ENCODE data around the gene TTYH1. TPM values are rescaled to one million over a fixed set of nuclear protein-coding genes. Genes with fewer than 3 reads are reported as not detected.

Gene TTYH1
- total RNA-seq, 1 donor from 2014 or later = not detected

DNA sequence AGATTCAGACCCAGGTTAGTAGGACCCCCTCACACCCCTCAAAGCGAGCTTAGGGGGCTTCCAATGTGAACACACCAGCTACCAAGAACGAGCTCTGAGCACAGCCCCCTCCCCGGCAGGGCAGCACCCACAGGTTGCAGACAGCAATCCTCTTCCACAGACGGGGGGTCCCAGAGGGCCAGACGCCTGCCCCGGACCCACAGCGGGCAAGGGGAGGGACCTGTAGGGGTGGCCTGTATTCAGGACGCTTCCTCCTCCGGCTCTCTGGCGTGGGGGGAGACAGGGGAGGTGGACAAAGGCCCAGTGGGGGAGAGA lies 4.8 kb downstream of the TTYH1 start:
- no peak for DNase-seq (ENCODE audit: low read depth)
- Histone ChIP-seq H3K4me3 (ENCODE audit: low read depth, low read length) (no peak overlapping the region), H3K27me3 (ENCODE audit: control insufficient read depth, insufficient read depth, low read length) (peaks cover 60% of the 10 kb centered on the region), H3K36me3 (ENCODE audit: control insufficient read depth, insufficient read depth, low read length) (no peaks in the 10 kb centered on the region)
- TF ChIP-seq, protein P1, sequence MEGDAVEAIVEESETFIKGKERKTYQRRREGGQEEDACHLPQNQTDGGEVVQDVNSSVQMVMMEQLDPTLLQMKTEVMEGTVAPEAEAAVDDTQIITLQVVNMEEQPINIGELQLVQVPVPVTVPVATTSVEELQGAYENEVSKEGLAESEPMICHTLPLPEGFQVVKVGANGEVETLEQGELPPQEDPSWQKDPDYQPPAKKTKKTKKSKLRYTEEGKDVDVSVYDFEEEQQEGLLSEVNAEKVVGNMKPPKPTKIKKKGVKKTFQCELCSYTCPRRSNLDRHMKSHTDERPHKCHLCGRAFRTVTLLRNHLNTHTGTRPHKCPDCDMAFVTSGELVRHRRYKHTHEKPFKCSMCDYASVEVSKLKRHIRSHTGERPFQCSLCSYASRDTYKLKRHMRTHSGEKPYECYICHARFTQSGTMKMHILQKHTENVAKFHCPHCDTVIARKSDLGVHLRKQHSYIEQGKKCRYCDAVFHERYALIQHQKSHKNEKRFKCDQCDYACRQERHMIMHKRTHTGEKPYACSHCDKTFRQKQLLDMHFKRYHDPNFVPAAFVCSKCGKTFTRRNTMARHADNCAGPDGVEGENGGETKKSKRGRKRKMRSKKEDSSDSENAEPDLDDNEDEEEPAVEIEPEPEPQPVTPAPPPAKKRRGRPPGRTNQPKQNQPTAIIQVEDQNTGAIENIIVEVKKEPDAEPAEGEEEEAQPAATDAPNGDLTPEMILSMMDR (IDR thresholded peaks at IDR 0.05; ENCODE audit: insufficient read depth, low read length, poor library complexity, severe bottlenecking) = no peak

DNA sequence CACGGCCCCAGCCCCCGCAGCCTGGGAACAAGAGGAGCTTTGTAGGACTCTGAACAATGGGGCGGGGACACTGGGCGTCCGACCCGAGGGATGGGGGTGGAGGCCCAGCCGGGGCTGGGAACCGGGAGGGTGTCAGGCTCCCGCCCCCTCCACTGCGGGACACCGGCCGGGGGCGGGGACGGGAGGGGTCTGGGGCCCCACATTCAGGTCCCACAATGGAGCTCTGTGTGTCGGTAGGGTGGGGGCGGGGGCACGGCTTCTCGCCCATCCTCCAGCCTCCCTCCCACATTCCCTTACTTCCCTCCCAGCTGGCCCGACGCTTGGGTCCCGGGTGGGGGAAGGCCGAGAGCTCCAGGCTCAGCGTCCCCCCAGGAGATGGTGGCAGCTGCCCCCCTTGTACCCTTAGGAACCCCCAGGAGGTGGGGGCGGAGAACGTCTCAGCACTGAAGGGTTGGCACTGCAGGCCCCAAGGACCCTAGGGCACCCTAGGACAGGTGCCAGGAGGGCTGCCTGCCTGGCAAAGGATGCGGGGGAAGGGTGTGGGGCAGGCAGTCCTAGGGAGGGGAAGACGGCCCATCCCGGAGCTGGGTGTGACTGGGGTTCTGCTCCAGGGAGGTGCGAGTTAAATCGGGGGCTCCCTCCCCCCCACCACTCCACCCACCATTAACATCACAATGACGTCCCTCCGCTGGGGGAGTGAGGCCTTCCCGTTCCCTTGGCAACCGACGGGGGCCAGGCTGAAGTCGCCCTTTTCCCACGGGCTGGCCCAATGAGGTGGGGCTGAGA lies 5.3 kb downstream of the TTYH1 start:
- H3K4me3 ChIP-seq (ENCODE audit: low read depth, low read length) = no peak overlapping the region

DNA sequence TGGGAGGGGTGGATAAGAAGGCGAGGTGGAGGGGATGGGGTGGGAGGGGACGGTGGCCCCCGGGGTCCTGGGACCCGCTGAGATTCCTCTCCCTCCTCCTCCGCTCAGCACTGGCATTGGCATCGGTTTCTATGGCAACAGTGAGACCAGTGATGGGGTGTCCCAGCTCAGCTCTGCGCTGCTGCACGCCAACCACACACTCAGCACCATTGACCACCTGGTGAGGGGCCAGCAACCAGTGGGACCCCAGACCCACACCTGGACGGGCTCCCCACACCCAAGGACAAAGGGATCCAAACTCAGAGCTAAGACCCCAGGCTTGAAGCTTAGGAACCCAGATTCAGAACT lies 5.9 kb downstream of the TTYH1 start:
- TF ChIP-seq, protein P1 (IDR thresholded peaks at IDR 0.05; ENCODE audit: insufficient read depth, low read length, poor library complexity, severe bottlenecking) = no peak
- DNase-seq (ENCODE audit: low read depth) = no peak
- H3K4me3 ChIP-seq (ENCODE audit: low read depth, low read length) = no peak overlapping the region
- H3K27me3 ChIP-seq (ENCODE audit: control insufficient read depth, insufficient read depth, low read length) = peaks cover 51% of the 10 kb centered on the region
- H3K36me3 ChIP-seq (ENCODE audit: control insufficient read depth, insufficient read depth, low read length) = no peaks in the 10 kb centered on the region

More for the DNA sequence above, 5.3 kb downstream of the TTYH1 start:
- TF ChIP-seq, protein P1 (IDR thresholded peaks at IDR 0.05; ENCODE audit: insufficient read depth, low read length, poor library complexity, severe bottlenecking) = no peak
- H3K36me3 ChIP-seq (ENCODE audit: control insufficient read depth, insufficient read depth, low read length) = no peaks in the 10 kb centered on the region
- DNase-seq (ENCODE audit: low read depth) = no peak
- H3K27me3 ChIP-seq (ENCODE audit: control insufficient read depth, insufficient read depth, low read length) = peaks cover 57% of the 10 kb centered on the region

DNA sequence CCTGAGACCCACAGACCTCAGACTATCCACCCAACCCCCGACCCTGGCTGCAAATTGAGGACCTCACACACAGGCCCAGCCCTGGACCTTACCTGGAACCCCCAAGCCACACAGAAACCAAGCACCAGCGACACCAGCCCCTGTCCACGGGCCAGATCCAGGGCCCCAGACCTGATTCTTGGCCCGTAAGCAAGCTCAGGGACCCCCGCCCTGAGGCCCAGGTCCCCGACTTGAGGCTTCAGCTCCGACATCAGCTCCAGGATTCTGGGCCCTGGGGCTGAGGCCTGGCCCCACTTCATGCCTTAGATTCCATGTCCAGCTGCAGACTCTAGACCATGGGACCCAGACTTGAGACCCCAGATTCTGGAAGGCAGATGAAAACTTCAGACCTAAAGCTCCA lies 6.3 kb downstream of the TTYH1 start:
- H3K36me3 ChIP-seq (ENCODE audit: control insufficient read depth, insufficient read depth, low read length) = no peaks in the 10 kb centered on the region
- peaks cover 47% of the 10 kb centered on the region for H3K27me3 ChIP-seq (ENCODE audit: control insufficient read depth, insufficient read depth, low read length)
- no peak for DNase-seq (ENCODE audit: low read depth)
- H3K4me3 ChIP-seq (ENCODE audit: low read depth, low read length) = no peak overlapping the region
- TF ChIP-seq, protein P1 (IDR thresholded peaks at IDR 0.05; ENCODE audit: insufficient read depth, low read length, poor library complexity, severe bottlenecking) = no peak

DNA sequence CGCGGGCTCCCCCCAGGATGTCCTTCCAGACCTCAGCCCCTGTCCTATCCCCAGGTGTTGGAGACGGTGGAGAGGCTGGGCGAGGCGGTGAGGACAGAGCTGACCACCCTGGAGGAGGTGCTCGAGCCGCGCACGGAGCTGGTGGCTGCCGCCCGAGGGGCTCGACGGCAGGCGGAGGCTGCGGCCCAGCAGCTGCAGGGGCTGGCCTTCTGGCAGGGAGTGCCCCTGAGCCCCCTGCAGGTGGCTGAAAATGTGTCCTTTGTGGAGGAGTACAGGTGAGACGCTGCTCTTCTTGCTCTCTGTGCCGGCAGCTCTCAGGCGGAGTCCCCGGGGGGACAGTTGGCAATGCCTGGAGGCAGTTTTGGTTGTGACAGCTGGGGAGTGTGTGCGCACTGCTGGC lies 6.9 kb downstream of the TTYH1 start:
- H3K4me3 ChIP-seq (ENCODE audit: low read depth, low read length) = no peak overlapping the region
- H3K27me3 ChIP-seq (ENCODE audit: control insufficient read depth, insufficient read depth, low read length) = peaks cover 41% of the 10 kb centered on the region
- no peaks in the 10 kb centered on the region for H3K36me3 ChIP-seq (ENCODE audit: control insufficient read depth, insufficient read depth, low read length)
- TF ChIP-seq, protein P1 (IDR thresholded peaks at IDR 0.05; ENCODE audit: insufficient read depth, low read length, poor library complexity, severe bottlenecking) = no peak
- no peak for DNase-seq (ENCODE audit: low read depth)

DNA sequence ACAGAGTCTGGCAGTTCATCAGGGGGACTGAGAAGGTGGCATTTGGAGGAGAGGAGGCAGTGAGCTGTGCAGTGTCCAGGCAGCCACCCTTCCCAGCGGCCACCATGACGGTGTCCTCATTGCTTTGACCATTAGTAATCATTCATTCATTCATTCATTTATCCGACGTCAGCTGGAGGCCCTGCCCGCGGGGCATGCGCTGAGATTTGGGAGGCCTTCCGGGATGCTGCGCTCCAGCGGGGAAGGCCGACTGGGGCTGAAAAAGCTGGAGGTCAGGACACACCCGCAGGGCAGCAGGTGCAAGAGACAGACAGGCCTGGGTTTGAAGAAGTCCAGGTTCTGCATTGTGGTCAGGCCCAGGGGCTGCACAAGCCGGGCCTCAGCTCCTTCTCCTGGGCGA lies 8.9 kb downstream of the TTYH1 start:
- no peak for DNase-seq (ENCODE audit: low read depth)
- H3K4me3 ChIP-seq (ENCODE audit: low read depth, low read length) = no peak overlapping the region
- H3K27me3 ChIP-seq (ENCODE audit: control insufficient read depth, insufficient read depth, low read length) = peaks cover 35% of the 10 kb centered on the region
- TF ChIP-seq, protein P1 (IDR thresholded peaks at IDR 0.05; ENCODE audit: insufficient read depth, low read length, poor library complexity, severe bottlenecking) = no peak
- H3K36me3 ChIP-seq (ENCODE audit: control insufficient read depth, insufficient read depth, low read length) = no peaks in the 10 kb centered on the region
